HEK293T (cell line): ENCODE results near the gene COL1A2.

Source experiments
- ARNT ChIP-seq: fragments of 450-650 bp; IDR thresholded peaks from 2 replicates; pipeline ENCODE4 v1.6.1; 2017; ENCODE audit warnings: mild to moderate bottlenecking
- BHLHE40 ChIP-seq: fragments of 450-650 bp; IDR thresholded peaks from 2 replicates; pipeline ENCODE4 v1.6.1; 2016; ENCODE audit warnings: mild to moderate bottlenecking, moderate library complexity, borderline replicate concordance
- ELF4 ChIP-seq: fragments of 450-650 bp; IDR thresholded peaks from 2 replicates; pipeline ENCODE4 v1.6.1; 2017; ENCODE audit warnings: antibody characterized with exemption
- FOXA1 ChIP-seq: fragments of 450-650 bp; IDR thresholded peaks from 2 replicates; pipeline ENCODE4 v1.6.1; 2016; ENCODE audit warnings: mild to moderate bottlenecking
- FOXK2 ChIP-seq: fragments of 450-650 bp; IDR thresholded peaks from 2 replicates; pipeline ENCODE4 v1.6.1; 2016; ENCODE audit warnings: mild to moderate bottlenecking
- FOXM1 ChIP-seq: fragments of 450-650 bp; IDR thresholded peaks from 2 replicates; pipeline ENCODE4 v1.6.1; 2017; ENCODE audit warnings: mild to moderate bottlenecking, borderline replicate concordance
- HDGF ChIP-seq: fragments of 450-650 bp; IDR thresholded peaks from 2 replicates; pipeline ENCODE4 v1.6.1; 2017; ENCODE audit warnings: antibody characterized with exemption, borderline replicate concordance
- LEF1 ChIP-seq: fragments of 450-650 bp; IDR thresholded peaks from 2 replicates; pipeline ENCODE4 v1.6.1; 2017; ENCODE audit warnings: mild to moderate bottlenecking, borderline replicate concordance
- NFRKB ChIP-seq: fragments of 450-650 bp; IDR thresholded peaks from 2 replicates; pipeline ENCODE4 v1.6.1; 2016; ENCODE audit warnings: mild to moderate bottlenecking, moderate library complexity
- PKNOX1 ChIP-seq: fragments of 450-650 bp; IDR thresholded peaks from 2 replicates; pipeline ENCODE4 v1.6.1; 2016
- SP1 ChIP-seq: fragments of 450-650 bp; IDR thresholded peaks from 2 replicates; pipeline ENCODE4 v1.6.1; 2017
- SUZ12 ChIP-seq: fragments of 450-650 bp; IDR thresholded peaks from 2 replicates; pipeline ENCODE4 v1.6.1; 2016; ENCODE audit warnings: mild to moderate bottlenecking
- TARDBP ChIP-seq: fragments of 450-650 bp; IDR thresholded peaks from 2 replicates; pipeline ENCODE4 v1.6.1; 2016
- ZNF384 ChIP-seq: fragments of 450-650 bp; IDR thresholded peaks from 2 replicates; pipeline ENCODE4 v1.6.1; 2016

GRCh38 chr7:94471604-94472003, 76.9 kb downstream of the COL1A2 start:
- TF ChIP-seq ELF4 (no peak), BHLHE40 (no peak), SUZ12 (no peak), ZNF384 (no peak), FOXM1 (no peak), HDGF (no peak), FOXA1 (no peak), NFRKB (no peak), TARDBP (no peak), FOXK2 (no peak), PKNOX1 (no peak), SP1 (no peak), ARNT (no peak), LEF1 (no peak)
